Kidney epithelial cell (primary cell): ENCODE measurements around the gene TTC39B. TPM values are rescaled to one million over a fixed set of nuclear protein-coding genes. Genes with fewer than 3 reads are reported as not detected.
A peak's percentile ranks its signal among the peaks of the same experiment; 100 is the strongest.

Experiments used
- DNase-seq: peaks from one replicate; pipeline ENCODE4 v3.0.0-alpha.2; 2010; ENCODE audit warnings: low read depth
- H3K27me3 ChIP-seq: 2 replicates; pipeline ENCODE4 v1.6.0; 2011; ENCODE audit warnings: low read length; ENCODE audit not compliant: control insufficient read depth, insufficient read depth
- H3K36me3 ChIP-seq: 2 replicates; pipeline ENCODE4 v1.5.1; 2011; ENCODE audit warnings: low read length; ENCODE audit not compliant: control insufficient read depth, insufficient read depth
- H3K4me3 ChIP-seq: 2 replicates; pipeline ENCODE4 v1.5.1; 2011; ENCODE audit warnings: low read depth, mild to moderate bottlenecking, control low read depth, low read length
- CTCF ChIP-seq: IDR thresholded peaks from 2 replicates; pipeline ENCODE4 v1.5.1; 2011; ENCODE audit warnings: mild to moderate bottlenecking, moderate library complexity, low read length, control low read depth, inconsistent platforms; ENCODE audit not compliant: insufficient read depth, poor library complexity, severe bottlenecking
- total RNA-seq: library from RNA; depleted of rRNA; stranded (reverse); fragments of >200 nt; gene quantifications from 2 replicates; pipeline ENCODE4 v1.2.3, GENCODE V29; 2015

Gene TTC39B
- total RNA-seq, 1 donor from 2014 or later, result 10.6 TPM

GRCh38 chr9:15299374-15299939 is 7.6 kb downstream of the TTC39B start:
- Histone ChIP-seq H3K36me3 (no peaks in the 10 kb centered on the region), H3K27me3 (no peaks in the 10 kb centered on the region)
- DNase-seq, result no peak

DNA sequence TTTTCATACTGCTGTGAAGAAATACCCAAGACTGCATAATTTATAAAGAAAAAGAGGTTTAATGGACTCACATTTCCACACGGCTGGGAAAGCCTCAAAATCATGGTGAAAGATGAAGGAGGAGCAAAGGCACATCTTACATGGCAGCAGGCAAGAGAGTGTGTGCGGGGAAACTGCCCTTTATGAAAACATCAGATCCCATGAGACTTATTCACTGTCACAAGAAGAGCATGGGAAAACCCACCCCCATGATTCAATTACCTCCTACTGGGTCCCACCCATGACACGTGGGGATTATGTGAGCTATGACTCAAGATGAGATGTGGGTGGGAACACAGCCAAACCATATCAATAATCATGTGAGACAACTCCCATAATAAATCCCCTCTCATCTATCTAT is 8.7 kb downstream of the TTC39B start:
- DNase-seq, result no peak
- no peak for TF ChIP-seq CTCF
- Histone ChIP-seq H3K4me3 (no peak overlapping the region), H3K27me3 (no peaks in the 10 kb centered on the region), H3K36me3 (no peaks in the 10 kb centered on the region)

More at GRCh38 chr9:15299374-15299939, 7.6 kb downstream of the TTC39B start:
- no peak for TF ChIP-seq CTCF
- H3K4me3 ChIP-seq, result no peak overlapping the region

DNA sequence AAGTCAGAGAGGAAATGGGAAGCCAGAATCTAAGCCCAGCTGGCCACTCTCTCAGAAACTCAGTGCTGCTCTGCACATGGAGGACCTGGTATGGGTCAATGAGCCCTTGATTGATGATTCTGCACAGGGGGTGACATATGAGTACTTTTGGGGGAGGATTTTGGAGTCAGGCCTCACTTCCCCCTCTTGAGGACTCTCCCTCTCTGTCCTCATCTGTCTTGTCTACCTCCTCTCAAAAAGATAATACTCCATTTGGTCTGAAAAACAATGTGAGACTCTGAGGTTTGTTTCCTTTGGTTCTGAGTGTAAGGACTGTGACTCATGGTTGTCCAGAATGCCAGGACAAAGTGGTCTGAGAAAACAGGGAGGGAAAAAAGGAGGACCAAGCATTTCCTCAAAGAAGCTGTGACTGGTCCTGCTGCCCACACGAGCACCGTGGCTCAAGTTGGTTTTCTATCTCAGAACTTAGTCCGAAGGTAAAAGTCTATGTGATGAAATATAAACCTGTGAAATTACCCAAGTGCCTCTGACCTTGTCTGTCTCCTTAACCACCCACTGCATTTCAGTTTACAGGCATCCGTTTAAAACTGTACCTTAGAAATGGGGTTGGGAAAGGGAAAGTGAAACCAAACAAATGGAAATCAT is 11.1 kb downstream of the TTC39B start:
- Histone ChIP-seq H3K27me3 (no peaks in the 10 kb centered on the region), H3K36me3 (no peaks in the 10 kb centered on the region), H3K4me3 (peak overlapping the region; percentile 32)
- peak; percentile 62 for DNase-seq
- no peak for TF ChIP-seq CTCF

- no peak for DNase-seq
- H3K27me3 ChIP-seq, result no peaks in the 10 kb centered on the region
- no peak overlapping the region for H3K4me3 ChIP-seq
- TF ChIP-seq CTCF, result no peak
- H3K36me3 ChIP-seq, result no peaks in the 10 kb centered on the region
Observed at GRCh38 chr9:15294604-15295003, 12.4 kb downstream of the TTC39B start.

- no peak for DNase-seq
- TF ChIP-seq CTCF, result no peak
- H3K27me3 ChIP-seq, result no peaks in the 10 kb centered on the region
- H3K4me3 ChIP-seq, result no peak overlapping the region
- H3K36me3 ChIP-seq, result no peaks in the 10 kb centered on the region
Observed at GRCh38 chr9:15293804-15294316, 13.2 kb downstream of the TTC39B start.
